RCC 7860 (cell line): ENCODE results near the gene ACD.
"Not testable (repeated sequence)": the region's sequence is repeated elsewhere in the genome, so short reads cannot be mapped to it uniquely, and the experiment has no call there.

Experiments
- DNase-seq: peaks from one replicate; pipeline ENCODE4 v3.0.0-alpha.2; 2015; ENCODE audit warnings: low spot score
- FAIRE-seq: peaks from 2 replicates; lab custom pipeline; 2012; peaks lifted over from hg19 to GRCh38; lab: Jason Lieb, UNC

The ACD gene

GRCh38 chr16:67659675-67660563 is at the start of gene ACD:
TSS of gene ACD (minus strand) at chr16:67660260. CDS start at chr16:67660220, 40 bp downstream.
- FAIRE-seq = no peak
- DNase-seq = peak; percentile 81

- no peak for DNase-seq
- FAIRE-seq = no peak
Measured at GRCh38 chr16:67709050-67709449, 49.0 kb upstream of the ACD start.

- FAIRE-seq (no peak), DNase-seq (no peak)
Measured at GRCh38 chr16:67708368-67708771, 48.3 kb upstream of the ACD start.

GRCh38 chr16:67707790-67708189 is 47.7 kb upstream of the ACD start:
- no peak for FAIRE-seq
- no peak for DNase-seq

GRCh38 chr16:67707210-67707609 is 47.1 kb upstream of the ACD start:
- DNase-seq = no peak
- FAIRE-seq = no peak

- DNase-seq (no peak), FAIRE-seq (no peak)
Measured at GRCh38 chr16:67704110-67704509, 44.0 kb upstream of the ACD start.

- FAIRE-seq = no peak
- DNase-seq = no peak
Measured at GRCh38 chr16:67703626-67704025, 43.6 kb upstream of the ACD start.

- no peak for DNase-seq
- no peak for FAIRE-seq
Measured at GRCh38 chr16:67702130-67702529, 42.1 kb upstream of the ACD start.

GRCh38 chr16:67701420-67701819 is 41.4 kb upstream of the ACD start:
- no peak for DNase-seq
- FAIRE-seq = no peak

GRCh38 chr16:67699265-67699664 is 39.2 kb upstream of the ACD start:
- FAIRE-seq (no peak), DNase-seq (no peak)

- DNase-seq = no peak
- FAIRE-seq = no peak
Measured at GRCh38 chr16:67697422-67698185, 37.5 kb upstream of the ACD start.

GRCh38 chr16:67694611-67695010 is 34.6 kb upstream of the ACD start:
- DNase-seq = no peak
- FAIRE-seq = no peak

GRCh38 chr16:67693517-67694285 is 33.6 kb upstream of the ACD start:
- not testable (repeated sequence) for FAIRE-seq, DNase-seq

GRCh38 chr16:67685388-67686112 is 25.5 kb upstream of the ACD start:
- DNase-seq = no peak
- FAIRE-seq = no peak

GRCh38 chr16:67683767-67684166 is 23.7 kb upstream of the ACD start:
- FAIRE-seq = no peak
- no peak for DNase-seq

GRCh38 chr16:67679935-67680897 is 20.2 kb upstream of the ACD start:
- DNase-seq (no peak), FAIRE-seq (no peak)

GRCh38 chr16:67678354-67679023 is 18.4 kb upstream of the ACD start:
- DNase-seq (no peak), FAIRE-seq (no peak)

GRCh38 chr16:67677712-67678111 is 17.7 kb upstream of the ACD start:
- DNase-seq (no peak), FAIRE-seq (no peak)

GRCh38 chr16:67676939-67677338 is 16.9 kb upstream of the ACD start:
- no peak for FAIRE-seq
- DNase-seq = no peak
